Skeletal muscle satellite cell (primary cell): Measurements from ENCODE around the gene CCDC9B.

Source experiments
- H3K27me3 ChIP-seq: 2 replicates; pipeline ENCODE4 v1.7.0; 2013; ENCODE audit warnings: low read length; ENCODE audit not compliant: control insufficient read depth, insufficient read depth
- H3K36me3 ChIP-seq: 2 replicates; pipeline ENCODE4 v1.7.0; 2013; ENCODE audit warnings: mild to moderate bottlenecking, control low read depth, low read length; ENCODE audit not compliant: insufficient read depth
- H3K4me1 ChIP-seq: 2 replicates; pipeline ENCODE4 v1.7.0; 2013; ENCODE audit warnings: low read length; ENCODE audit not compliant: control insufficient read depth, insufficient read depth
- H3K4me2 ChIP-seq: 2 replicates; pipeline ENCODE4 v1.7.0; 2013; ENCODE audit warnings: mild to moderate bottlenecking, low read length
- H3K4me3 ChIP-seq: 2 replicates; pipeline ENCODE4 v1.7.0; 2013; ENCODE audit warnings: low read length
- H3K9ac ChIP-seq: 2 replicates; pipeline ENCODE4 v1.7.0; 2013; ENCODE audit warnings: mild to moderate bottlenecking, low read depth, low read length, moderate library complexity
- H3K9me3 ChIP-seq: replicated peaks from 2 replicates; pipeline ENCODE4 v1.7.0; 2013; ENCODE audit warnings: mild to moderate bottlenecking, control low read depth, low read length

The CCDC9B gene

GRCh38 chr15:40349163-40349562, 8.4 kb upstream of the CCDC9B start:
- H3K36me3 ChIP-seq, result no peaks in the 10 kb centered on the region
- H3K9me3 ChIP-seq, result no peaks in the 10 kb centered on the region
- H3K4me3 ChIP-seq, result no peak overlapping the region
- peaks cover 29% of the 10 kb centered on the region for H3K27me3 ChIP-seq
- no peak overlapping the region for H3K4me2 ChIP-seq
- H3K4me1 ChIP-seq, result peaks cover 3% of the 10 kb centered on the region
- H3K9ac ChIP-seq, result no peak overlapping the region

GRCh38 chr15:40348474-40348870, 7.7 kb upstream of the CCDC9B start:
- Histone ChIP-seq H3K27me3 (peaks cover 22% of the 10 kb centered on the region), H3K4me2 (no peak overlapping the region), H3K9me3 (no peaks in the 10 kb centered on the region), H3K4me3 (no peak overlapping the region), H3K36me3 (no peaks in the 10 kb centered on the region), H3K4me1 (peaks cover 10% of the 10 kb centered on the region), H3K9ac (no peak overlapping the region)

GRCh38 chr15:40347559-40348473, 7.1 kb upstream of the CCDC9B start:
- H3K27me3 ChIP-seq, result peaks cover 16% of the 10 kb centered on the region
- H3K36me3 ChIP-seq, result no peaks in the 10 kb centered on the region
- H3K4me1 ChIP-seq, result peaks cover 17% of the 10 kb centered on the region
- H3K9ac ChIP-seq, result no peak overlapping the region
- no peak overlapping the region for H3K4me3 ChIP-seq
- no peak overlapping the region for H3K4me2 ChIP-seq
- H3K9me3 ChIP-seq, result no peaks in the 10 kb centered on the region

- Histone ChIP-seq H3K9me3 (no peaks in the 10 kb centered on the region), H3K36me3 (no peaks in the 10 kb centered on the region), H3K9ac (no peak overlapping the region), H3K4me3 (no peak overlapping the region), H3K4me1 (peaks cover 25% of the 10 kb centered on the region), H3K27me3 (peaks cover 9% of the 10 kb centered on the region), H3K4me2 (no peak overlapping the region)
These were observed 6.1 kb upstream of the CCDC9B start for GRCh38 chr15:40346579-40347558.

- H3K36me3 ChIP-seq, result no peaks in the 10 kb centered on the region
- H3K9ac ChIP-seq, result no peak overlapping the region
- peaks cover 5% of the 10 kb centered on the region for H3K27me3 ChIP-seq
- H3K9me3 ChIP-seq, result no peaks in the 10 kb centered on the region
- peaks cover 32% of the 10 kb centered on the region for H3K4me1 ChIP-seq
- no peak overlapping the region for H3K4me2 ChIP-seq
- no peak overlapping the region for H3K4me3 ChIP-seq
These were observed 5.3 kb upstream of the CCDC9B start for GRCh38 chr15:40345867-40346578.

- Histone ChIP-seq H3K36me3 (no peaks in the 10 kb centered on the region), H3K4me3 (no peak overlapping the region), H3K4me2 (no peak overlapping the region), H3K27me3 (peaks cover 4% of the 10 kb centered on the region), H3K4me1 (peaks cover 37% of the 10 kb centered on the region), H3K9me3 (no peaks in the 10 kb centered on the region), H3K9ac (no peak overlapping the region)
These were observed 4.6 kb upstream of the CCDC9B start for GRCh38 chr15:40345225-40345866.

- Histone ChIP-seq H3K9me3 (no peaks in the 10 kb centered on the region), H3K9ac (no peak overlapping the region), H3K4me1 (peaks cover 44% of the 10 kb centered on the region), H3K4me2 (no peak overlapping the region), H3K4me3 (no peak overlapping the region), H3K27me3 (no peaks in the 10 kb centered on the region), H3K36me3 (no peaks in the 10 kb centered on the region)
These were observed 3.9 kb upstream of the CCDC9B start for GRCh38 chr15:40344631-40345120.

GRCh38 chr15:40344217-40344616, 3.5 kb upstream of the CCDC9B start:
- Histone ChIP-seq H3K36me3 (no peaks in the 10 kb centered on the region), H3K4me1 (peaks cover 49% of the 10 kb centered on the region), H3K27me3 (no peaks in the 10 kb centered on the region), H3K9me3 (no peaks in the 10 kb centered on the region), H3K4me3 (no peak overlapping the region), H3K9ac (no peak overlapping the region), H3K4me2 (peak overlapping the region; percentile 46)

- no peaks in the 10 kb centered on the region for H3K27me3 ChIP-seq
- H3K4me3 ChIP-seq, result no peak overlapping the region
- peaks cover 56% of the 10 kb centered on the region for H3K4me1 ChIP-seq
- no peaks in the 10 kb centered on the region for H3K9me3 ChIP-seq
- peak overlapping the region; percentile 43 for H3K9ac ChIP-seq
- peaks cover 2% of the 10 kb centered on the region for H3K36me3 ChIP-seq
- H3K4me2 ChIP-seq, result peak overlapping the region; percentile 46
These were observed 2.8 kb upstream of the CCDC9B start for GRCh38 chr15:40343512-40343911.

GRCh38 chr15:40342416-40343320, 1.9 kb upstream of the CCDC9B start:
- H3K36me3 ChIP-seq, result peaks cover 6% of the 10 kb centered on the region
- H3K27me3 ChIP-seq, result no peaks in the 10 kb centered on the region
- no peak overlapping the region for H3K4me2 ChIP-seq
- H3K4me1 ChIP-seq, result peaks cover 64% of the 10 kb centered on the region
- no peaks in the 10 kb centered on the region for H3K9me3 ChIP-seq
- no peak overlapping the region for H3K4me3 ChIP-seq
- peak overlapping the region; percentile 8 for H3K9ac ChIP-seq
